ENCODE data around the gene TFPI.

TFPI gene

GRCh38 chr2:187442378-187442777 lies 111.9 kb downstream of the TFPI start:
- DNase-seq (ENCODE audit: low spot score): no peak
- POLR2A ChIA-PET (ENCODE audit: low non-redundant PET): no interaction called here
- no peak overlapping the region for H3K27ac ChIP-seq
- CTCF ChIA-PET: interaction anchor here (0.6 to 0.7 kb wide), 2 partner anchors 33 to 34 kb away, joined by 3 read pairs; no protein-coding TSS in a partner anchor
- 0 out of 2 replicates have a peak, but pooled peaks have one; percentile 8 for TF ChIP-seq CTCF (conservative IDR thresholded peaks at IDR 0.05; ENCODE audit: low read depth)

- POLR2A ChIA-PET (ENCODE audit: low non-redundant PET): no interaction called here
These were observed 114.0 kb downstream of the TFPI start for GRCh38 chr2:187440101-187440675.

GRCh38 chr2:187438455-187438854 lies 115.8 kb downstream of the TFPI start:
- no peak for TF ChIP-seq CTCF (conservative IDR thresholded peaks at IDR 0.05; ENCODE audit: low read depth)
- no peak overlapping the region for H3K27ac ChIP-seq
- no peak for DNase-seq (ENCODE audit: low spot score)
- CTCF ChIA-PET: no interaction called here
- POLR2A ChIA-PET (ENCODE audit: low non-redundant PET): no interaction called here

More at GRCh38 chr2:187440101-187440675, 114.0 kb downstream of the TFPI start:
- no peak overlapping the region for H3K27ac ChIP-seq
- CTCF ChIA-PET: no interaction called here
- no peak for TF ChIP-seq CTCF (conservative IDR thresholded peaks at IDR 0.05; ENCODE audit: low read depth)
- DNase-seq (ENCODE audit: low spot score): no peak

- CTCF ChIA-PET: no interaction called here
These were observed 118.5 kb downstream of the TFPI start for GRCh38 chr2:187435756-187436155.

GRCh38 chr2:187435078-187435477 lies 119.2 kb downstream of the TFPI start:
- no peak for TF ChIP-seq CTCF (conservative IDR thresholded peaks at IDR 0.05; ENCODE audit: low read depth)
- POLR2A ChIA-PET (ENCODE audit: low non-redundant PET): no interaction called here
- H3K27ac ChIP-seq: no peak overlapping the region
- no peak for DNase-seq (ENCODE audit: low spot score)
- CTCF ChIA-PET: no interaction called here

More at GRCh38 chr2:187435756-187436155, 118.5 kb downstream of the TFPI start:
- no peak overlapping the region for H3K27ac ChIP-seq
- no peak for DNase-seq (ENCODE audit: low spot score)
- POLR2A ChIA-PET (ENCODE audit: low non-redundant PET): no interaction called here
- TF ChIP-seq CTCF (conservative IDR thresholded peaks at IDR 0.05; ENCODE audit: low read depth): no peak

- DNase-seq (ENCODE audit: low spot score): no peak
- H3K27ac ChIP-seq: no peak overlapping the region
- no peak for TF ChIP-seq CTCF (conservative IDR thresholded peaks at IDR 0.05; ENCODE audit: low read depth)
- ChIA-PET CTCF (no interaction called here), POLR2A (ENCODE audit: low non-redundant PET) (no interaction called here)
These were observed 119.9 kb downstream of the TFPI start for GRCh38 chr2:187434342-187434785.

Measured in RWPE1 (cell line).